HL-60 (cell line): ENCODE results near the gene CKAP5.

Source experiments
- DNase-seq, 2 experiments: peaks; one replicate each; pipeline ENCODE4 v3.0.0-alpha.2; 2010 to 2020; ENCODE audit warnings: low read depth in 1 of 2, low spot score in 1 of 2
- H3K27ac ChIP-seq: fragments of 250-450 bp; sonication (Bioruptor Pico); replicated peaks from 2 replicates; pipeline ENCODE4 v1.5.1; 2020; ENCODE audit warnings: mild to moderate bottlenecking, moderate library complexity
- H3K27me3 ChIP-seq: fragments of 250-450 bp; sonication (Bioruptor Pico); 2 replicates; pipeline ENCODE4 v1.5.1; 2021; ENCODE audit warnings: mild to moderate bottlenecking, moderate library complexity; ENCODE audit not compliant: insufficient read depth, poor library complexity, severe bottlenecking
- H3K4me3 ChIP-seq: replicated peaks from 2 replicates; pipeline ENCODE4 v1.5.1; 2011; ENCODE audit warnings: mild to moderate bottlenecking, control low read depth, low read length; ENCODE audit not compliant: insufficient read depth
- CTCF ChIP-seq: IDR thresholded peaks from one replicate; pipeline ENCODE4 v1.5.1; 2011; ENCODE audit warnings: low read length, control low read depth, inconsistent platforms; ENCODE audit not compliant: insufficient read depth
- GABPA ChIP-seq: IDR thresholded peaks from 2 replicates; pipeline ENCODE4 v1.6.1; 2012; ENCODE audit warnings: low read depth
- POLR2AphosphoS5 ChIP-seq: IDR thresholded peaks from 2 replicates; pipeline ENCODE4 v1.6.1; 2012; ENCODE audit warnings: low read depth
- REST ChIP-seq: IDR thresholded peaks from 2 replicates; pipeline ENCODE4 v1.6.1; 2012; ENCODE audit warnings: low read depth; ENCODE audit not compliant: insufficient replicate concordance
- SPI1 ChIP-seq: IDR thresholded peaks from 2 replicates; pipeline ENCODE4 v1.6.1; 2012; ENCODE audit warnings: low read depth, mild to moderate bottlenecking, borderline replicate concordance

The CKAP5 gene

GRCh38 chr11:46745328-46745727 lies 100.8 kb downstream of the CKAP5 start:
- no peak for TF ChIP-seq GABPA
- no peak for TF ChIP-seq POLR2AphosphoS5
- no peak for TF ChIP-seq CTCF
- no peak for TF ChIP-seq SPI1
- TF ChIP-seq REST, result no peak
- H3K27me3 ChIP-seq, result no peaks in the 10 kb centered on the region
- H3K27ac ChIP-seq, result no peak overlapping the region
- DNase-seq, result no peak
- no peak overlapping the region for H3K4me3 ChIP-seq

DNA sequence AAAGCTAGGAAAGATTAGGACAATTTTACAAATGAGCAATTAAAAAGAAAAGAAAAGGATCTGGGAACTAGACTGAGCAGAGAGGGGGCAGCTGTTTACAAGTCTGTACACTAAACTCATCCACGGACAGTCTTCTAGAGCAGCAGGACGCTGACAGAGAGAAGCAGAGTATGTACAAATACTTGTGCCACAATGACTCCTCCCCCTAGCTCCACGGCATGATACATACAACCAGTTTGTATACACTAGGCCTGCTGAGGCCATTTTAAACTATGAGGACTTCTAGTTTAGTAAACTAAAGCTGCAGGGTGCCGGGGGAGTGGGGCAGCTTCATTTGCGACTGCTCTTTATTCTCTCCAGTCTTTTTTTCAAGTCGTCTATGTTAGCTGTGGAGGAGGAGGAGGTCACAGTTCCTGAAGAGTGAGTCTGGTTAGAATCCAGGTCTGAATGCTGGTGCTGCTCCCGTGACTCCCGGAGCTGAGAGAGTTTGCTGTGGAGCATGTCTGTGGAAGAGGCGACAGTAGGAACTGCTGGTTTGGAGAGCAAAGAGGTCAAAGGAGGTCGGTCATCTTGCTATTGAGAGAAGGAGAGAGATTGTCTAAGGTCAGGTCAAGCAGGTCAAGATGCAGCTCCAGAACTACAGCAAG lies 102.3 kb downstream of the CKAP5 start:
- no peak overlapping the region for H3K27ac ChIP-seq
- TF ChIP-seq GABPA, result no peak
- no peak for TF ChIP-seq REST
- TF ChIP-seq POLR2AphosphoS5, result no peak
- no peak for TF ChIP-seq SPI1
- no peak for TF ChIP-seq CTCF
- no peak overlapping the region for H3K4me3 ChIP-seq
- no peak for DNase-seq
- H3K27me3 ChIP-seq, result no peaks in the 10 kb centered on the region

GRCh38 chr11:46743043-46743442 lies 103.0 kb downstream of the CKAP5 start:
- DNase-seq, result no peak
- no peak for TF ChIP-seq SPI1
- no peak for TF ChIP-seq POLR2AphosphoS5
- no peak for TF ChIP-seq REST
- TF ChIP-seq GABPA, result no peak
- TF ChIP-seq CTCF, result no peak
- no peak overlapping the region for H3K4me3 ChIP-seq
- no peaks in the 10 kb centered on the region for H3K27me3 ChIP-seq
- H3K27ac ChIP-seq, result no peak overlapping the region
